ENCODE results near the gene DICER1.

DNA sequence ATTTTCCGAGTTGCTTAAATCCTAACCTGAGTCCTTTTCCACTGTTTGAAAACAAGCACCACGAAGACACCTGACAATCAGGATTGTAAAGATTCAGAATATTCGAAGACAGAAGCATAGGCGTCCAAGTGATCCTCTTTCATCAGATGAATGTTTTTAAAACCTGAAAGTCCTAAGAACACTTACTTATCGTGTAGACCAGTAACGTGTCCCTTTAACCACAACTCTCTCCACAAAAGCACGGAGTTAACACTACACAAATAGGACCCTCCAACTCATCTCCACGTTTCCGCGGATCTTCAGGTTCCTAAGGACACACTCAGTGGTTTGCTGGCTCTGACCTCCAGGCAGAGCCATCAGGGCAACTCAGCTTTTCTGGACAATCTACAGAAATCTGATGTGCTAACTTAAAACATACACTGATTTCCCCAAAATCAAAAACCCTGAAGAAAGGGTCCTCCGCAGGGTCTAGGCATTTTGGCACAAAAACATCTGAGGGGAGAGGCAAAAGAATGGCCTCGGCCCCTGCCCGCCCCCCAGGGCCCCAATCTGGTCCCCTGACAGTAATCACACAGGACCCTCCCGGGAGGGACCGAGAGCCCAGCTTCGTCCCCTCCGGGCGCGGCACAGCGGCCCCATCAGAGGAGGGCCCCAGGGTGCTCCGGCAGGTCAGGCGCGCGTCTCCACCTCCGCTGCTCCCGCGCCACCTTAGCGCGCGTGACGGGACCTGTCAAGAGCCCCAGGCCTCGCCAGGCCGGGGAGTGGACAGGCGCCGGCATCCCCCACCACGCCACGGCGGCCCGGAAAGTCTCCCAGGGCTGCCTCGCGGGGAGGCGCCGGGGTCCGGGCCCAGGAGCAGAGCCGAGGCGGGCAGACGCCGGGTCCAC is 925 bp downstream of the DICER1 start:
- TF ChIP-seq, protein P1, sequence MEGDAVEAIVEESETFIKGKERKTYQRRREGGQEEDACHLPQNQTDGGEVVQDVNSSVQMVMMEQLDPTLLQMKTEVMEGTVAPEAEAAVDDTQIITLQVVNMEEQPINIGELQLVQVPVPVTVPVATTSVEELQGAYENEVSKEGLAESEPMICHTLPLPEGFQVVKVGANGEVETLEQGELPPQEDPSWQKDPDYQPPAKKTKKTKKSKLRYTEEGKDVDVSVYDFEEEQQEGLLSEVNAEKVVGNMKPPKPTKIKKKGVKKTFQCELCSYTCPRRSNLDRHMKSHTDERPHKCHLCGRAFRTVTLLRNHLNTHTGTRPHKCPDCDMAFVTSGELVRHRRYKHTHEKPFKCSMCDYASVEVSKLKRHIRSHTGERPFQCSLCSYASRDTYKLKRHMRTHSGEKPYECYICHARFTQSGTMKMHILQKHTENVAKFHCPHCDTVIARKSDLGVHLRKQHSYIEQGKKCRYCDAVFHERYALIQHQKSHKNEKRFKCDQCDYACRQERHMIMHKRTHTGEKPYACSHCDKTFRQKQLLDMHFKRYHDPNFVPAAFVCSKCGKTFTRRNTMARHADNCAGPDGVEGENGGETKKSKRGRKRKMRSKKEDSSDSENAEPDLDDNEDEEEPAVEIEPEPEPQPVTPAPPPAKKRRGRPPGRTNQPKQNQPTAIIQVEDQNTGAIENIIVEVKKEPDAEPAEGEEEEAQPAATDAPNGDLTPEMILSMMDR (IDR thresholded peaks at IDR 0.05): no peak
- no peak for TF ChIP-seq POLR2A (IDR thresholded peaks at IDR 0.05)

Measured in heart left ventricle (tissue), 13 donors.